Caco-2 (cell line): ENCODE measurements around the gene LIAS. TPM values are rescaled to one million over a fixed set of nuclear protein-coding genes. Genes with fewer than 3 reads are reported as not detected.
"Not testable (repeated sequence)": the region's sequence is repeated elsewhere in the genome, so short reads cannot be mapped to it uniquely, and the experiment has no call there.

Source experiments
- BruUV-seq: library from RNA; stranded (reverse); fragments of 400-500 nt; replicated peaks from 2 replicates; lab custom pipeline; 2021; lab: Mats Ljungman, UMichigan
- CTCF ChIA-PET: fragments of 300-600 bp; sonication (Branson Sonifier 250); formaldehyde crosslinking; loops from one replicate; lab custom pipeline; 2022; ENCODE audit warnings: antibody characterized with exemption; lab: Charles Lee
- POLR2A ChIA-PET: fragments of 300-600 bp; sonication (Branson Sonifier 250); formaldehyde crosslinking; loops from one replicate; lab custom pipeline; 2022; ENCODE audit warnings: antibody characterized with exemption; lab: Charles Lee
- DNase-seq, 2 experiments: peaks; one replicate each; pipeline versions ENCODE4 v3.0.0 to v3.0.0-alpha.2; 2020 to 2022
- H3K27me3 ChIP-seq: replicated peaks from 2 replicates; pipeline ENCODE4 v1.6.0; 2011; ENCODE audit warnings: low read length; ENCODE audit not compliant: control insufficient read depth, insufficient read depth
- H3K36me3 ChIP-seq: 2 replicates; pipeline ENCODE4 v1.5.1; 2011; ENCODE audit warnings: low read length; ENCODE audit not compliant: control insufficient read depth, insufficient read depth
- H3K4me1 ChIP-seq: fragments of 250-450 bp; sonication (Bioruptor Pico); 2 replicates; pipeline ENCODE4 v1.5.1; 2020; ENCODE audit warnings: mild to moderate bottlenecking
- H3K4me3 ChIP-seq: 2 replicates; pipeline ENCODE4 v1.5.1; 2011; ENCODE audit warnings: low read depth, mild to moderate bottlenecking, control low read depth, low read length
- H3K9me3 ChIP-seq: fragments of 250-450 bp; sonication (Bioruptor Pico); 2 replicates; pipeline ENCODE4 v1.5.1; 2020; ENCODE audit warnings: mild to moderate bottlenecking, moderate library complexity
- H3K27ac Mint-ChIP-seq: one replicate; pipeline ENCODE4 v1.8.0; 2022; ENCODE audit warnings: mixed read lengths; ENCODE audit not compliant: unreplicated experiment
- H3K27me3 Mint-ChIP-seq: one replicate; pipeline ENCODE4 v1.8.0; 2022; ENCODE audit warnings: mixed read lengths; ENCODE audit not compliant: insufficient read depth, unreplicated experiment
- H3K36me3 Mint-ChIP-seq: one replicate; pipeline ENCODE4 v1.8.0; 2022; ENCODE audit warnings: mild to moderate bottlenecking, mixed read lengths; ENCODE audit not compliant: insufficient read depth, unreplicated experiment
- H3K4me1 Mint-ChIP-seq: one replicate; pipeline ENCODE4 v1.8.0; 2022; ENCODE audit warnings: low read depth, mixed read lengths; ENCODE audit not compliant: unreplicated experiment
- H3K4me3 Mint-ChIP-seq: one replicate; pipeline ENCODE4 v1.8.0; 2022; ENCODE audit warnings: mild to moderate bottlenecking, moderate library complexity, mixed read lengths; ENCODE audit not compliant: unreplicated experiment
- H3K9me3 Mint-ChIP-seq: one replicate; pipeline ENCODE4 v1.8.0; 2022; ENCODE audit warnings: mixed read lengths; ENCODE audit not compliant: unreplicated experiment
- CTCF ChIP-seq, 2 experiments: fragments of 200-600 bp in 1 of 2; IDR thresholded peaks; 1 replicate in 1 of 2; 2 replicates in 1 of 2; pipeline versions ENCODE4 v1.5.1 to v1.8.0; 2011 to 2022; ENCODE audit warnings: antibody characterized with exemption in 1 of 2, control low read depth in 1 of 2, inconsistent platforms in 1 of 2, low read depth in 1 of 2, low read length in 1 of 2, mild to moderate bottlenecking in 1 of 2, moderate library complexity in 1 of 2; ENCODE audit not compliant: insufficient read depth in 1 of 2, severe bottlenecking in 1 of 2, unreplicated experiment in 1 of 2
- intact Hi-C: fragments of 100-400 bp; cut with micrococcal nuclease; formaldehyde crosslinking; loops from one replicate; pipeline ENCODE4 v1.10.0; 2022; ENCODE audit not compliant: unreplicated experiment
- total RNA-seq: library from RNA; stranded (reverse); gene quantifications from 2 replicates; pipeline ENCODE4 v1.2.3, GENCODE V29; 2022

LIAS gene
- total RNA-seq, 1 experiment from 2014 or later = 19.5 TPM

- H3K36me3 ChIP-seq = peaks cover 3% of the 10 kb centered on the region; the same call in 1 of the 2 replicates
- no peaks in the 10 kb centered on the region for H3K27me3 ChIP-seq
- intact Hi-C loops = no loop called here
- Mint-ChIP-seq H3K4me3 (no peak overlapping the region), H3K36me3 (peaks cover 76% of the 10 kb centered on the region), H3K27me3 (no peaks in the 10 kb centered on the region), H3K9me3 (no peaks in the 10 kb centered on the region), H3K4me1 (no peaks in the 10 kb centered on the region), H3K27ac (no peak overlapping the region)
- BruUV-seq = no TSS peak
- CTCF ChIA-PET = no interaction called here
- H3K4me1 ChIP-seq = peaks cover 7% of the 10 kb centered on the region
- POLR2A ChIA-PET = no interaction called here
- DNase-seq = no peak
- H3K4me3 ChIP-seq = no peak overlapping the region
- no peak for TF ChIP-seq CTCF (IDR thresholded peaks at IDR 0.05; ENCODE audit: insufficient read depth in 1 of 2, low read depth in 1 of 2, low read length in 1 of 2, severe bottlenecking in 1 of 2, unreplicated experiment in 1 of 2)
- H3K9me3 ChIP-seq = no peaks in the 10 kb centered on the region
These were observed 39.8 kb downstream of the LIAS start for GRCh38 chr4:39498727-39499020.

- no peaks in the 10 kb centered on the region for H3K27me3 Mint-ChIP-seq
- Histone ChIP-seq H3K4me3 (no peak overlapping the region), H3K36me3 (peaks cover 3% of the 10 kb centered on the region; the same call in 1 of the 2 replicates), H3K27me3 (no peaks in the 10 kb centered on the region), H3K4me1 (no peaks in the 10 kb centered on the region), H3K9me3 (no peaks in the 10 kb centered on the region)
- POLR2A ChIA-PET = no interaction called here
- H3K9me3 Mint-ChIP-seq = no peaks in the 10 kb centered on the region
- no peak for TF ChIP-seq CTCF (IDR thresholded peaks at IDR 0.05; ENCODE audit: insufficient read depth in 1 of 2, low read depth in 1 of 2, low read length in 1 of 2, severe bottlenecking in 1 of 2, unreplicated experiment in 1 of 2)
- intact Hi-C loops = no loop called here
- DNase-seq = no peak
- no peak overlapping the region for H3K27ac Mint-ChIP-seq
- peaks cover 95% of the 10 kb centered on the region for H3K36me3 Mint-ChIP-seq
- CTCF ChIA-PET = no interaction called here
- BruUV-seq = no TSS peak
- H3K4me1 Mint-ChIP-seq = no peaks in the 10 kb centered on the region
- no peak overlapping the region for H3K4me3 Mint-ChIP-seq
These were observed 43.3 kb downstream of the LIAS start for GRCh38 chr4:39502019-39502663.

GRCh38 chr4:39502664-39503035 is 43.8 kb downstream of the LIAS start:
- H3K9me3 Mint-ChIP-seq, BruUV-seq, H3K4me3 ChIP-seq, H3K4me1 Mint-ChIP-seq, H3K4me3 Mint-ChIP-seq, H3K36me3 ChIP-seq, H3K9me3 ChIP-seq, DNase-seq, CTCF ChIA-PET, H3K4me1 ChIP-seq, H3K27ac Mint-ChIP-seq, H3K27me3 ChIP-seq, POLR2A ChIA-PET, H3K27me3 Mint-ChIP-seq, intact Hi-C loops: not testable (repeated sequence)
- peaks cover 95% of the 10 kb centered on the region for H3K36me3 Mint-ChIP-seq

GRCh38 chr4:39504538-39504937 is 45.7 kb downstream of the LIAS start:
- H3K36me3 Mint-ChIP-seq = peaks cover 94% of the 10 kb centered on the region

More at GRCh38 chr4:39504538-39504937, 45.7 kb downstream of the LIAS start:
- no peaks in the 10 kb centered on the region for H3K27me3 Mint-ChIP-seq
- no peak for TF ChIP-seq CTCF (IDR thresholded peaks at IDR 0.05; ENCODE audit: insufficient read depth in 1 of 2, low read depth in 1 of 2, low read length in 1 of 2, severe bottlenecking in 1 of 2, unreplicated experiment in 1 of 2)
- no peak overlapping the region for H3K27ac Mint-ChIP-seq
- no peaks in the 10 kb centered on the region for H3K4me1 Mint-ChIP-seq
- no peaks in the 10 kb centered on the region for H3K9me3 Mint-ChIP-seq
- H3K4me3 Mint-ChIP-seq = no peak overlapping the region
- no peak overlapping the region for H3K4me3 ChIP-seq
- ChIA-PET POLR2A (no interaction called here), CTCF (no interaction called here)
- peaks cover 5% of the 10 kb centered on the region for H3K36me3 ChIP-seq
- no peaks in the 10 kb centered on the region for H3K9me3 ChIP-seq
- H3K27me3 ChIP-seq = no peaks in the 10 kb centered on the region
- intact Hi-C loops = no loop called here
- no peak for DNase-seq
- no TSS peak for BruUV-seq
- no peaks in the 10 kb centered on the region for H3K4me1 ChIP-seq
